Fibroblast of skin of back (primary cell): ENCODE results near the gene ATP6V1G3. TPM values are rescaled to one million over a fixed set of nuclear protein-coding genes. Genes with fewer than 3 reads are reported as not detected.
"Not testable (repeated sequence)": the region's sequence is repeated elsewhere in the genome, so short reads cannot be mapped to it uniquely, and the experiment has no call there.

ENCODE experiments used
- DNase-seq: peaks from one replicate; pipeline ENCODE4 v3.0.0-alpha.2; 2013
- polyA plus RNA-seq, 2 experiments: library from polyadenylated mRNA; unstranded; fragments of 120-200 nt; gene quantifications; one replicate each; pipeline ENCODE4 v1.2.1, GENCODE V29; 2013; ENCODE audit not compliant: insufficient read length in 2 of 2

The ATP6V1G3 gene, protein sequence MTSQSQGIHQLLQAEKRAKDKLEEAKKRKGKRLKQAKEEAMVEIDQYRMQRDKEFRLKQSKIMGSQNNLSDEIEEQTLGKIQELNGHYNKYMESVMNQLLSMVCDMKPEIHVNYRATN
- not detected for polyA plus RNA-seq (2013, experiment 1 of 2; ENCODE audit: insufficient read length)
- not detected for polyA plus RNA-seq (2013, experiment 2 of 2; ENCODE audit: insufficient read length)

DNA sequence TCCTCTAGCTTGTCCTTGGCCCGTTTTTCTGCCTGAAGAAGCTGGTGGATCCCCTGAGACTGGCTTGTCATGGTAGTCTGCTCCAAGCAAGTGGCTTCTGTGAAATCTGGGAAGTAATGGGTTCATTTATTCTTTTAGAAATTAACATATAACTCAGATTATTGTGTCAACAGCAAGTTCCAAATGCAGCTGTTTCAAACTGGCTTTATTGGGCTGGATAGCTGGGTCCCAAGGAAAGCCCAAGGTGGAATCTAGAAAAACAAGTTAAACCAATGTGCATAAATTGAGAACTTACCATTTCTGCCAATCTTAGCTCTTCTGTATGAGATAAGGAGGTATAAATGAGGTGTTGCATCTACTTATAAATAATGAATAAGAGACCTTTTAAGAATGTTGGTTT, at the start of gene ATP6V1G3:
Gene ATP6V1G3, minus strand, starts transcription at position 101 of the 400 bp plus-strand sequence. Its CDS starts 30 bp downstream, at position 71.
- no peak for DNase-seq

DNA sequence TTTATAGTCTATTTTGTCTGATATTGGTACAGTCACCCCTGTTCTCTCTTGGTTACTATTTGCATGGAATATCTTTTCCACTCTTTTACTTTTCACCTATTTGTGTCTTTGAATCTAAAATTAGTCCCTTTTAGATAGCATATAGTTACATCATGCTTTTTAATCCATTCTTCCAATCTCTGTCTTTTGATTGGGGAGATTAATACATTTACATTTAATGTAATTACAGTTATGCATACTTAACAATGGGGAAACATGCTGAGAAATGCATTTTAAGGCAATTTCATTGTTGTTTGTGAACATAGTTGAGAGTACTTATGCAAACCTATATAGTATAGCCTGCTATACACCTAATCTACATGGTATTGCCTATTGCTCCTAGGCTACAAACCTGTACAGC, 48.4 kb upstream of the ATP6V1G3 start:
- DNase-seq = no peak

DNA sequence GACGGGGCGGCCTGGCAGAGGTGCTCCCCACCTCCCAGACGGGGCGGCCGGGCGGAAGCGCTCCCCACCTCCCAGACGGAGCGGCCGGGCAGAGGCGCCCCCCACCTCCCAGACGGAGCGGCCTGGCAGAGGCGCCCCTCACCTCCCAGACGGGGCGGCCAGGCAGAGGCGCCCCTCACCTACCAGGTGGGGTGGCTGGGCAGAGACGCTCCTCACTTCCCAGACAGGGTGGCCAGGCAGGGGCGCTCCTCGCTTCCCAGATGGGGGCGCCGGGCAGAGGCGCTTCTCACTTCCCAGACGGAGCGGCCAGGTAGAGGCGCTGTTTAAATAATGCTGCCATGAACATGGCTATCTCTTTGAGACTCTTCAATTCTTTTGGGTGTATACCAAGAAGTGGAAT, 43.7 kb upstream of the ATP6V1G3 start:
- no peak for DNase-seq

DNA sequence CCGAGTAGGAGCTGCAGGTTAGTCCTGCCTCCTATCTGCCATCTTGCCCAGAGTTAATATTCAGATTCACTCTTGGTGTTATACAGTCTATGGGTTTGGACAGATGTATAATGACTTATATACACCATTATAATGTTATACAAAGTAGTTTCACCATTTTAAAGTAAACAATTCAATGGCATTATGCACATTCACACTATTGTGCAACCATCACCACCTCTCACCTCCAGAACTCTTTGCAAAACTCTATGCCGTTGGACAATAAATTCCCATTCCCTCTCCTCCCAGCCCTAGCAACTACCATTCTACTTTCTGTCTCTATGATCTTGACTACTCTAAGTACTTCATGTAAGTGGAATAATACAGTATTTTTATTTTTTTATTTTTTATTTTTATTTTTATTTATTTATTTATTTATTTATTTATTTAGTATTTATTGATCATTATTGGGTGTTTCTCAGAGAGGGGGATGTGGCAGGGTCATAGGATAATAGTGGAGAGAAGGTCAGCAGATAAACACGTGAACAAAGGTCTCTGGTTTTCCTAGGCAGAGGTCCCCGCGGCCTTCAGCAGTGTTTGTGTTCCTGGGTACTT, 42.8 kb upstream of the ATP6V1G3 start:
- DNase-seq = not testable (repeated sequence)

DNA sequence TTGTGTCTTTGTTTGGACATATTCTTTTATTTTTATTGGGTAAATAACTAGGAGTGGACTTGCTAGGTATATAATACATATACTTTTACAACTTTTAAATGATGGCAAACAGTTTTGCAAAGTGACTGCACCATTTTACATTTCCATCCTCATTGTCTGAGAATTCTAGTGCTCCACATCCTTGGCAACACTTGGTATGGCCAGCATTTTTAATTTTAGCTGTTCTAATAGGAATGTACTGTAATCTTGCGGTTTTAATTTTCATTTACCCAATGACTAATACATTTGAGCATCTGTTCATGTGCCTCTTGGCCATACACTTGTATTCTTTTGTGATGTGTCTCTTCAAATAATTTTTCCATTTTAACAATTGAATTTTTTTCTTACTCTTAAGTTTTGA, 37.0 kb upstream of the ATP6V1G3 start:
- peak; percentile 94 for DNase-seq

DNA sequence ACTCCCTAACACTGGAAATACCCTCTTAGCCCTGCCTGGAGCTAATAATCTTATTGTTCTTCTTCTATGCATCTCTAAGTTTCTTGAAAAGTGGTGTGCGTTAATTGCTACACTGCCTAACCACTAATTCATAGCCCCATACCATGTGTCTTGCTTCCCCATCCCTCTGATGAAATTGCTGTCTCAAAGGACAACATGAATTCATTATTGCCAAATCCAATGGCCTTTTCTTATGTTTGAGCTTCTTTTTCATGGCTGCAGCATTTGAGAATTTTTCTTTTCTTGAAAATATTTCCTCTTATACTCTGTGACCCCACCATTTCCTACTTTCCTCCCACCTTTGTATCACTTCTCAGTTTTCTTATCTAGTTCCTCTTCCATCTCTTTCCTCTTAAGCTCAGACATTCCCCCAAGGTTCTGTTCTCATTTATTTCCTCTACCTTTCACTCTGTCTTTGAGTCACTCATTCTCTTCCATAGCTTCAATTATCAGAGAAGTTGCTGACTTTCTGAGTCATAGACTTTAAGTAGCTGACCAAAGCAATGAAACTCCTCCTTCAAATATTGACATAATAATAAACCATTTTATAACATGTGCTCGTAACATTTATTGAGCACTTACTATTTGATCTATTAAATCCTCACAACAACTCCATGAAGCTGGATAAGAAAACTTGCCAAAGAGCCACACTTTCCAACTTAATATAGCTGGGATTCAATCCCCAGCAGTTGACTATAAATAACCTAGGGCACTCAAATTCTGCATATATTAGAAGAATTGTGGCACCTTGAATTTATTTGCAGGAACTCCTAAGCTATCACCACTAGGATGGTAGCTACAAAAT, 35.5 kb upstream of the ATP6V1G3 start:
- peak; percentile 55 for DNase-seq

DNA sequence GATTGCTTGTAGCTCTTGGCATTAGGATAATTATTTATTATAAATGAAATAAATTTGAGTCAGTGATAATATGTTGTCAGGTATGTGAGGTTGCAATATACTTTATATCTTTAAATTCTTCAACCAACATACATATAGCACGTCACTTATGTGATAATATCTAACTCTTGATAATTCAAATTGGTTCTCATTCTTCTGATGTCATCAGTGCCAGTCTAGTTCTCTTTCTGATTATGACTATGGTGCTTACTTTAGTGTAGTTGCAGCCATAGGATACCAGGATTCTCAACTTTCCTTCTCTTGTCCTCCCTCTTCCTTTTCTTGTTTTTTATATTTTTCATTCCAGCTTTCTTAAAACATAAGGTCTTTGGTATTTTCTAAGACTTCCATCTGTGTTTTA, 34.8 kb upstream of the ATP6V1G3 start:
- no peak for DNase-seq

DNA sequence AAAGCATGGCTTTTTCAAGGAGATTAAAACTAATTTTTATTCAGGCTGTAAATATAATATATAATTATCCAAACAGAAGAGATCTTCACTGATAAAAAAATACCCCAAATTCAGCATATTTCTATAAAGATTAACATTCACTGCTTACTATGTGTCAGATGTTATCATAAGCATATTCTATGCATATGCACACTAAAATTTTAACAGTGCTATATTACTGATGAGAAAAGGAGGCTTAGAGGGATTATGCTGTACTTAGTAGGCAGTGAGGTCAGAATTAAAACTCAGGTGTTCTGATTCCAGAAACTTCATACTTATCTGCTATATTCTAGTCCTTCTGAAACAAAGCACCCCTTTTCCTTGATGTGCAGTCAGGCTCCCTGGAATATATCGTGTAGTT, 33.8 kb upstream of the ATP6V1G3 start:
- DNase-seq = no peak

DNA sequence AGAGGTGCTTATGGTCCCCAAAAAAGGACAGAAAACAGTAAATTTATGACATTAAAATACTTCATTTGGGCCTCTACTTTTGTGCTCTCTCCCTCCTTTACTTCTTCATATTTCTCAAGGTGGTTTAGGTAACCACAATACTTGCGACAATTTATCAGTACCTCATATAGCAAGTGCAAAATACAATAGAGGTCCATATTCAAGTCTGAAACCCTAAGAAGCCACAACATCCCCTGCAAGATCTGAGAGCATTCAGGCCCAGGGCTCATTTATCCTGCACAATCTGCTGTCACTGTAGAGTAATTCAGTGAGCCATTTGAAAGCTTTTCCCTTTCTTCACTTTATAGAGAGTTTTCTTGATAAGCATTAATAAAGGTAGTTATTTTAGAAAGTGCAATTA, 24.2 kb upstream of the ATP6V1G3 start:
- no peak for DNase-seq

DNA sequence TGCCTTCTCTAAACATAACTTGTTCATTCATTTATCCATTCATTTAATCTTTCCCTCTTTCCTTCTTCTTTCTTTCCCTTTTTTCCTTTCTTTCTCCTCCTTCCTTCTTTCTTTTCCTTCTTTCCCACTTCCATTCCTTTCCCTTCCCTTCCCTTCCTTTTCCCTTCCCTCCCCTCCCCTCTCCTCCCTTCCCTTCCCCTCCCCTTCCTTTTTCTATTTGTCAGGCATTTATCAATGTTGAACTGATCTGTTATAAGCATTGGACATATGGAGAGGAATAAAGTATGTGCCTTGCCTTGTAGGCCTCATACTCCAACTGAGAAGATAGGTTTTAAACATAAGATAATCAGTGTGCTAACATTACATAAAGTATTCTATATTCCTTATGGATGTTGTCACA, 23.7 kb upstream of the ATP6V1G3 start:
- DNase-seq = no peak

DNA sequence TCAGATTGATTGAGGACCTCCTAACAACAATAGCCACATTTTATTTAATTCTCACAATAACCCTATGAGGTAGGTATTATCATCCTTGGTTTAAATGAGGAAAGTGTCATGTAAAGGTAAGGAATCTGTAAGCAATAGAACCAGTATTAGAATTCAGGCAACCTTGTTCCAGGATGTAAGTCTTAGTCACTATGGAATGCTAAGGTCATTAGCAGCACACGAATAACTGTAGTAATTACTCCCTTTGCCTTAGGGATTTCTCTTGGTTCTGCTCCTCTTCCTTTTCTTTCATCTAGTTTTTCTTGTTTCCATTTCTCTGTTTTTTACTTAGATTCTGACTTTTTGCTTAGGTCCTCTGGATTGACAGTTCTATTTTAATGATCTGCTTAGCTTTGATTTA, 23.1 kb upstream of the ATP6V1G3 start:
- no peak for DNase-seq

DNA sequence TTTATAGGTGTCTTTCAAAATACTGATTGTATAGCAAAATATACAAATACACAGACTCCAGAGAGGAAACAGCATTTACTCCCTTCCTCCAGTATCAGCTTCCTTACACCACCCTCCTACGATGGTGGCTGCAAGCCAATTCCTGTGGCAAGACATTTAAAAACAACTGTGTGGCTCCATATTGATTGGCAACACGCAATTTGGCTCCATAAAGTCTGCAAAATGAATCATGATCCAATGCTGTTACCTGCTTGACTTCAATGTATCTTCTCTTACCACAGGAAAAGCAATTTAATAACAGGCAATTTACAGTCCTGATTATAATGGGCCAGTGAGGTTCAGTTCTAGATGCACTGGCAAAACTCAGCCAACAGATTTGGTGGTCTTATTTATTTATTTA, 19.7 kb upstream of the ATP6V1G3 start:
- DNase-seq = no peak

DNA sequence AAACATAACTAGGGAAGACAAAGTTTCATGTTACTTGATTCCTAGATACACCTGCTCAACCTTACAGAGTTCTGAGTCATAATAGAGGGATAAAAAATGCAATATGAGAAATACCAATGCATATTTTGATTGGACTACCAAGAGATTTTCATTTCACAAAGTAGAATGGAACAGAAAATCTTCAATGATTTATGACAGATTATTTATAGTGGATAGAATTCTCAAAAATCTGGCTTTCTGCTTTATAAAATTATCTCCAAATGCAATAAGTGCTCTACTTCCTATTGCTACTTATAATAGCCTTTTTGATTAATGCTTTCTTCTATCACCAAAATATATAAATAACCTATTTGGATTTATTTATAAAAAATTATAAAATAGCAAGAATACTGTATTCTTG, 18.9 kb upstream of the ATP6V1G3 start:
- no peak for DNase-seq

DNA sequence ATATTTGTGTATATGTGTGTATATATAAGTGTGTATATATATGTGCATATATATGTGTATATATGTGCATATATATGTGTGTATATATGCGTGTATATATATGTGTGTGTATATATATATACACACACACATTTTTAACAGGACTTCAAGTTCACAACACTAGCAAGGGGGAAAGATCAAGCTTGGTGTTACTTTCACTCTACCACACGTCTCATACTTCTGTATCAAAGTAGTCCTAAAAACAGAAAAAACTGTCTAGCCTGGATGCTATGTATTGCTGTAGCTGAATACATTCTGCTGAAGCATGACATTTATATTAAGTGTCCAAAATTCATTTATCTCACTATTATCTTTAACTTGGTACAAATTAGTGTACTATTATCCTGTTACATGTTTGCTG, 17.9 kb upstream of the ATP6V1G3 start:
- no peak for DNase-seq

DNA sequence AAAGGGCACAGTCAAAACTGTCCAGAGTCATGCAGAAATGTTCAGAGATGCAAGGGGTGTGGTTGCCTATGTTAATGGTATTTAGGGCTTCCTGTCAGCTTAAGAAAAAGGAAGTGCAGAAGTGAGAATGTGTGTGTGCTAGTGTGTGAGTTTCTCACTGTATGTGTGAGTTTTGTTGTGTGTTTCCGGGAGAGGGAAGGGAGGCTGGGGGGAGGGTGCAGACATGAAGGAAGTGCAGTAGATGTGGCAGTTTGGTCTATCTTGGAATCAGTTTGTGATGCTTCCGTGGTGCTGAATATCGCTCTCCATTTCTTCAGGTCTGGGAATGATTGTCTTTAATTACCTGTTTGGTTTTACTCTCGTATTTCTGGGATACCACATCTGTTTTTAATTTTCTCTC, 16.5 kb upstream of the ATP6V1G3 start:
- DNase-seq = no peak

DNA sequence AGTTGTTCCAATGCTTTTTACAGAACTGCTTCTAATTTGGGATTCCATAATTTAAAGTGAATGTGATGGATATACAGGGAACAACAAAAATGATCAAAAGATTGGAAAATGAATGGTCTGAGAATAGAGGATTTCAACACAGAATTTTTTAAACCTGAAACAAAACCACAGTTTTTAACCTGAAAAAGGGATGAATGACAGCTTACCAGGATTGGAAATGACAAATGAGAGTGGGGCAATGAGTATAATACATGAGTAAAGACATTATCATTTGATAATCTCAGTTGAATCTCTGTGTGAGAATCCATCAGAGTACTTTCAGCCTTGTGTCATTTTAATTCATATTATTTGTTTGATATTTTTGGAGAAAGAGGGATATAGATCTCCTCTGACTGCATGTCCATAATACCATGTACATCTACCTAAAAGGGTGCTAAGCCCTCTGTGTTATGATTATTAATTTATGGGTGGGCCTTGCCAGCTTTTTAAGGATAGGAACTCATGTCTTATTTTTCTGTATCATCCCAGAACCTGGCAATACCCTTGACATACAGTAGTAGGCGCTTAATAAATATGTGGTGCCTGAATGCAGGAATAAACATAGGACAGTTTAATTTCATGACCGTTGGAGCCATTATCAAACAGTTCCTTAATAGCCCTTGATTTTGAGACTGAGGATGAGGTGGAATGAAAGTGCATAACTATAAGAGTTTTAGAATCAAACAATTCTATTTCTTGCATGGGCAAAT, 12.4 kb upstream of the ATP6V1G3 start:
- no peak for DNase-seq

DNA sequence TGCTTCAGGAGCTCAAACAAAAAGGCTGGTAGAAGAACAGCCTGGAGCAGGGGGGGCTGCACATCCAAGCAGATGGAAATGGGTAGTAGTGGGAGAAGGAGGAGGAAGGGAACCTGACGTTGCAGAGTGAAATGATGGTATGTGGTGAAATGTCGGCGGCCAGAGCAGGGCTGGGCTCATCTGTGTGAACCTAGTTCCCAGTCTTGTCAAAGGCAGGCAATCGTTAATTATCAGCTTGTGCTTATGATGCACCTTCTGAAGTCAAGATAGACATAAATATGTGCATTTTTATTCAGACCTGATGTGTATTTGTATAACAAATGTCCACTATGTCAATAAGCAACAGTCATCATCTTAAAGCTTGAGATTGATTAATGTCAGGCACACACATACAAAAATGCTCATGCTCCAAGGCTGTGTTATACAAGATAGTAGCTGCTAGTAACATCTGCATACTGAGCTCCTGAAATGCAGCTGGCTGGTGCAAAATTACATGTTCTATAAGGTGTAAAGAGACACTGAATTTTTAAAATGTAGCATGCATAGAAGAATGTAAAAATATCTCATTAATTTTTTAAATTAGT, 10.6 kb upstream of the ATP6V1G3 start:
- DNase-seq = no peak

DNA sequence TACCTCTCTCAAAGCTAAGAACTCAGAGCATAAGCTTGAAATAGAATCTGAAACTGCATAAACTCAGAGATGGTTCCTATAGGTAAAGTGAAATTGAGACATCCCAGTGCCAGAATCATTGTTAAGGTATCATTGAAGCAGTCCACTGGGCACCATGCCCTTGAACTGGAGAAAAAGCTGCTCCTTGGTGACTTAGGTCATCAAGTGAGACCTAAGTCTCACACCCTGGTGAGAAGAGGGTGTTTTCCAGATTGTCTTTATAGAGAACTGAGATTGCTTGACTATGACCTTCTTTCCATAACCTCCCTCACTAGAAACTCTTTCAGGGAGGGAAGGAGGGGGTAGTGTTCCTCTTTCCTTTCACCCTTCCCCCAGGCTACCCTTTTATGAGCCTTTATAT, 9.4 kb upstream of the ATP6V1G3 start:
- no peak for DNase-seq

DNA sequence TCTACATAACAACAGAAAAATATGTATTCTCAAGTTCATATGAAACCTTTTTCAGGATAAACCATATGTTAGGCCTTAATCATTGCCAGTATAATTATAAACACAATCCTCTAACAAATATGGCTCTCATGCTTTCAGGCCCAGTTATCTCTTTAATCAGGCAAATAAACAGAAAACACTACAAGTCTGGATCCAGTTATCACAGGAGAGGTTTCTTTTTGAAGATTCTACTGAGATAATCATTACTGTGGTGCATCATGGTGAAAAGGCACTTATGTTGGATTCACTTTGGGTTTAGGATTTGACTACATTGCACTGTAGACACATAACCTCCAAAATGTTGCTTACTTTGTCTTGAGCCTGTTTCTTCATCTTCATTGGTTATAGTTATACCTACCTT, 8.4 kb upstream of the ATP6V1G3 start:
- DNase-seq = no peak

DNA sequence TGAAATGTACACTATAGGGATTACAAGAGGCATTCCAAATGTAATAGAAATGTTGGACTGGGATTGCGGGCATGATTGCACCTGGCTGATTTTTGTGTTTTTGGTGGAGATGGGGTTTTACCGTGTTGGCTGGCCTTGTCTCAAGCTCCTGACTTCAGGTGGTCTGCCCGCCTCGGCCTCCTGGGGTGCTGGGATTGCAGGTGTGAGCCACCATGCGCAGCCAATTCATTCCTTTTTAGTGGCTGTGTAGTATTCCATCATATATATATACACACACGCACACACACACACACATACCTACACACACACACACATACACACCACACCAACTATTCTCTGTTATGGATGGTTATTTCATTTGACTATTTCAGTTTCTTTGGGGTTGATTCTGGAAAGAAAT, 4.7 kb upstream of the ATP6V1G3 start:
- DNase-seq = no peak

DNA sequence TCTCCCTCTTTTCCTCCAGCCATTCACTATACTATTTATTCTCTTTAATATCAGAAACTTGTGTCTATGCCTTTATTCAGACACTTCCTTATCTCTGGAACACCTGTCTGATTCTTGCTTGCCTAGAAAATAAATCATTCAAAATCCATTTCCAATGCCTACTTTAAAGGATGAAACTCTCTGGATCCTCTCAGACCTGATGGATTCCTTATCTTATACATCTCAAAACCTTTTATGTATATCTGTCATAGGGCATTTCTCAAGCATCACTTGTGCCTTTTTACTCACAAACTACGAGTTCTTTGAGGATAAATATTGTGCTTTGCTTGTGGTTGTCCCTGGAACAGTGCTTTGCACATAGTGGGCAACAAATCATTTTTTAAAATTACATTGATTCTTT, 3.8 kb upstream of the ATP6V1G3 start:
- DNase-seq = no peak

DNA sequence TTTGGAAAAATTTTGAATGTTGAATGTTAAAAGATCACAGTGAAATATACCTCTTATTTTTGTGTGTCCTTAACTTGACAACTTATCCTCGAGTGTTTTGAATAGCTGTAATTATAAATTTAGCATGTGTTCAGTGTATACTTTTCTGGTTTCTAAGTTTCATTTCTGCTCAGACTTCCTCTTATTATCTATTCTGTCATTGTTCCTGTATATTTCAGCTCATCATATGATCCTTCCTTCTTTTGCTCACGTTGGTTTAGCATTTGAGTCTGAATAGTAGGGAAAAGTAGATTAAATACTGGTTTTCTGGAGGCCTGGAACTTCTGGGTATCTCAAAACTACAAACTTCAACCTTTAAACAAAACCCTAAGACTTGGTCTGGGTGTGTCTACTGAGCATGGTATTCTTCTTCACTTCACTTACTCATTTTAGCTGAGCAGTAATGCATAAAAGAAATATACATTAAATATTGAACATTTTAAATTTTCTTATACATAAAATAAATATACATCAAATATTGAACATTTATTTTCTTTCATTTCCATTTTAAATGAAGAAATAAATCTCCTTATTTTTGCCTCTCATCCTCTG, 3.3 kb upstream of the ATP6V1G3 start:
- DNase-seq = no peak
